Measurements from ENCODE around the gene PGLYRP3. TPM values are rescaled to one million over a fixed set of nuclear protein-coding genes. Genes with fewer than 3 reads are reported as not detected.
A peak's percentile ranks its signal among the peaks of the same experiment; 100 is the strongest.

Gene PGLYRP3
- not detected in 2 replicates for total RNA-seq (2014; rRNA removed; shearing (Covaris generic))

- no peak for DNase-seq (ENCODE audit: low spot score)
Measured at GRCh38 chr1:153312570-153313186, at the start of gene PGLYRP3. Gene PGLYRP3 (minus strand): TSS chr1:153312952. CDS start chr1:153310665, 2,287 bp downstream.

GRCh38 chr1:153362187-153362775, 49.5 kb upstream of the PGLYRP3 start:
- DNase-seq (ENCODE audit: low spot score), result no peak

GRCh38 chr1:153361480-153362109, 48.8 kb upstream of the PGLYRP3 start:
- DNase-seq (ENCODE audit: low spot score), result no peak

GRCh38 chr1:153360592-153361479, 48.1 kb upstream of the PGLYRP3 start:
- DNase-seq (ENCODE audit: low spot score), result no peak

- DNase-seq (ENCODE audit: low spot score), result no peak
Measured at GRCh38 chr1:153360190-153360589, 47.4 kb upstream of the PGLYRP3 start.

- no peak for DNase-seq (ENCODE audit: low spot score)
Measured at GRCh38 chr1:153359241-153359640, 46.5 kb upstream of the PGLYRP3 start.

- no peak for DNase-seq (ENCODE audit: low spot score)
Measured at GRCh38 chr1:153358691-153358975, 45.9 kb upstream of the PGLYRP3 start.

GRCh38 chr1:153357853-153358690, 45.3 kb upstream of the PGLYRP3 start, which contains the start of gene S100A9:
Gene S100A9 (plus strand): TSS chr1:153357854. CDS start chr1:153358284, 430 bp downstream.
- DNase-seq (ENCODE audit: low spot score), result no peak

- DNase-seq (ENCODE audit: low spot score), result no peak
Measured at GRCh38 chr1:153357076-153357852, 44.5 kb upstream of the PGLYRP3 start.

GRCh38 chr1:153356392-153357075, 43.8 kb upstream of the PGLYRP3 start:
- no peak for DNase-seq (ENCODE audit: low spot score)

GRCh38 chr1:153355445-153356071, 42.8 kb upstream of the PGLYRP3 start:
- DNase-seq (ENCODE audit: low spot score), result peak; percentile 66

GRCh38 chr1:153354515-153355193, 41.9 kb upstream of the PGLYRP3 start:
- DNase-seq (ENCODE audit: low spot score), result no peak

- peak; percentile 36 for DNase-seq (ENCODE audit: low spot score)
Measured at GRCh38 chr1:153353226-153353947, 40.6 kb upstream of the PGLYRP3 start.

- DNase-seq (ENCODE audit: low spot score), result peak; percentile 88
Measured at GRCh38 chr1:153352523-153352922, 39.8 kb upstream of the PGLYRP3 start.

- DNase-seq (ENCODE audit: low spot score), result no peak
Measured at GRCh38 chr1:153350321-153350957, 37.7 kb upstream of the PGLYRP3 start.

GRCh38 chr1:153349363-153350320, 36.9 kb upstream of the PGLYRP3 start:
- no peak for DNase-seq (ENCODE audit: low spot score)
